Measurements from ENCODE around the gene BRI3.

- TF ChIP-seq POLR2A (IDR thresholded peaks at IDR 0.05) = no peak
- no peak for TF ChIP-seq CTCF (IDR thresholded peaks at IDR 0.05 in 8 of 11, conservative IDR thresholded peaks at IDR 0.05 in 3 of 11)
- no peak for TF ChIP-seq POLR2AphosphoS5 (IDR thresholded peaks at IDR 0.05)
Observed at GRCh38 chr7:98234429-98235147, 46.9 kb upstream of the BRI3 start.

All from spleen (tissue), 7 donors.